ENCODE data around the gene PLXDC2.

PLXDC2 gene

DNA sequence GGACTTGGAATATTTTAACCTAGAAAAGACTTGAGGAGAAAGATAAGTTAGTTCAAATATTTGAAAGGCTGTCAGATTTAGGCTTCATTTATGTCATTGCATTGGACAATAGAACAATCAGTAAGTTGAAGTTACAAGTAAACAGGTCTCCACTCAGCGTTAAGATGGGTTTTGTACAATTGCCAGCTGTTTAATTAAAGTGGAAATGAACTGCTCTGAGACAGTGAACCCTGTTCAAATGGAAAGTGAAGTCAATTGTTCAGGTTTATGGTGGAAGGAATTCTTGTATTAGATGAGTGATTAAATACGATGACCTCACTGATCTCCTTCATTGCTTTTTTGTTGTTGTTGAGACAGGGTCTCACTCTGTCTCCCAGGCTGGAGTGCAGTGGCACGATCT, 151.7 kb downstream of the PLXDC2 start:
- H3K9ac ChIP-seq (ENCODE audit: low read depth, low read length) = no peak overlapping the region
- H3K27ac ChIP-seq (ENCODE audit: low read depth, low read length) = no peak overlapping the region
- WGBS = 92% methylated on average over 3 of the region's 3 CpGs
- H3K4me3 ChIP-seq (ENCODE audit: low read length) = no peak overlapping the region
- H3K9me3 ChIP-seq (ENCODE audit: insufficient read depth, low read depth, low read length) = no peaks in the 10 kb centered on the region
- peaks cover 50% of the 10 kb centered on the region for H3K4me1 ChIP-seq (ENCODE audit: insufficient read depth, low read length)
- H3K36me3 ChIP-seq (ENCODE audit: insufficient read depth, low read length) = no peaks in the 10 kb centered on the region
- no peaks in the 10 kb centered on the region for H3K27me3 ChIP-seq (ENCODE audit: insufficient read depth, low read length)

DNA sequence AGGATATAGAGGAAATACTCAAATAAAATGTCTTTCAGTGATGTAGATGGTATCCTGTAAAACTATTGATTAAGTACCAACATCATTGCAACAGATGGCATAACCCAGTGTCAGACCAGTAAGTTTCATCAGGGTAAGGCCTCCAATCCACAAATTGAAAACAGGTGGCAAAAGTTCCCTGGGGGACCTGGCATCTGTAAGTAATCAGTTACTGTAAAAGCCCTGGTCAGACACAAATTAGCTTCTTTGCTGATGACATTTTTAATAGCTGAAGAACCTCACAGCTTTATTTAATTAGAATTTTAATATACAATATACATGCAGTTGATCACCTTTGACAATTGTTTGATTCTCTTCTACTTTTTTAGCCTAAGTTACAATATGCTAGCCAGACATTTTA, 152.5 kb downstream of the PLXDC2 start:
- Histone ChIP-seq H3K4me3 (ENCODE audit: low read length) (no peak overlapping the region), H3K9me3 (ENCODE audit: insufficient read depth, low read depth, low read length) (no peaks in the 10 kb centered on the region), H3K9ac (ENCODE audit: low read depth, low read length) (no peak overlapping the region), H3K4me1 (ENCODE audit: insufficient read depth, low read length) (peaks cover 49% of the 10 kb centered on the region), H3K36me3 (ENCODE audit: insufficient read depth, low read length) (no peaks in the 10 kb centered on the region), H3K27me3 (ENCODE audit: insufficient read depth, low read length) (no peaks in the 10 kb centered on the region), H3K27ac (ENCODE audit: low read depth, low read length) (no peak overlapping the region)

GRCh38 chr10:19970256-19970655, 154.0 kb downstream of the PLXDC2 start:
- 80% methylated on average over 1 of the region's 2 CpGs for WGBS
- Histone ChIP-seq H3K4me1 (ENCODE audit: insufficient read depth, low read length) (peaks cover 34% of the 10 kb centered on the region), H3K27me3 (ENCODE audit: insufficient read depth, low read length) (no peaks in the 10 kb centered on the region), H3K27ac (ENCODE audit: low read depth, low read length) (no peak overlapping the region), H3K36me3 (ENCODE audit: insufficient read depth, low read length) (no peaks in the 10 kb centered on the region), H3K9me3 (ENCODE audit: insufficient read depth, low read depth, low read length) (no peaks in the 10 kb centered on the region), H3K4me3 (ENCODE audit: low read length) (no peak overlapping the region), H3K9ac (ENCODE audit: low read depth, low read length) (no peak overlapping the region)

- peaks cover 30% of the 10 kb centered on the region for H3K4me1 ChIP-seq (ENCODE audit: insufficient read depth, low read length)
- H3K9ac ChIP-seq (ENCODE audit: low read depth, low read length) = no peak overlapping the region
- no peak overlapping the region for H3K4me3 ChIP-seq (ENCODE audit: low read length)
- 94% methylated on average over 4 of the region's 4 CpGs for WGBS
- H3K36me3 ChIP-seq (ENCODE audit: insufficient read depth, low read length) = no peaks in the 10 kb centered on the region
- no peaks in the 10 kb centered on the region for H3K27me3 ChIP-seq (ENCODE audit: insufficient read depth, low read length)
- no peaks in the 10 kb centered on the region for H3K9me3 ChIP-seq (ENCODE audit: insufficient read depth, low read depth, low read length)
- H3K27ac ChIP-seq (ENCODE audit: low read depth, low read length) = no peak overlapping the region
Measured at GRCh38 chr10:19970717-19971116, 154.5 kb downstream of the PLXDC2 start.

DNA sequence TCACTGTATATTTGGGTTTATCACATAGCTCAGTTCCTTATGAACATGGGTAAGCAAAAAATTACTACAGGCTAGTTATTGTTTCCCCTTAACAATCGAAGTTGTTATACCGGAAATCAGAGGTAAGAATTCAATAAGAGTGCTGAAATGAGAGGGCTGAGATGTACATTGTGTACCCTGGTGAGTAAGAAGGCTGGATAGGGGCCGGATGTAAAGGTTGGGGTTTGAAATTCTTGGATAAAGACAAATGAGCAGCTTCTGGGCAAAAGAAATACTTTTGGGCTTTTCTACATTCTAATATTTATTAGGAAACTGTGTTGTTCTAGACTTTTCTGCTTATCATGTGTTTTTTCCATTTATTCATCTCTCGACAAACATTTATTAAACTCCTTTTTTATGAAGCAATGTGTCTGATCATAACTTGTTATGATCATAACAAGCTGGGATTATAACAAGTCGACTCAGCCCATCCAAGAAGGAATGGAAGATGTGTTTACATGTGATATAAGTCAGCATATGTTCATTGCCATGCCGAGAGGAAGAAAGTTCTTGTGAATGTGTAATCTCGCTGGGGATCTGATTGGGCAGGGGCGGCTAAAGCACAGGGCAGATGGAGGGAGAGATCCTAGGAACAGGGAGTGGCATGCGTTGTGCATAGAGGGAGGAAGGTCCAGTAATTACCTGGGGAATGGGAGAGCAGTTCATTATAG, 155.3 kb downstream of the PLXDC2 start:
- no peaks in the 10 kb centered on the region for H3K9me3 ChIP-seq (ENCODE audit: insufficient read depth, low read depth, low read length)
- H3K4me1 ChIP-seq (ENCODE audit: insufficient read depth, low read length) = peaks cover 22% of the 10 kb centered on the region
- no peaks in the 10 kb centered on the region for H3K36me3 ChIP-seq (ENCODE audit: insufficient read depth, low read length)
- 89% methylated on average over 8 of the region's 9 CpGs for WGBS
- no peak overlapping the region for H3K9ac ChIP-seq (ENCODE audit: low read depth, low read length)
- no peaks in the 10 kb centered on the region for H3K27me3 ChIP-seq (ENCODE audit: insufficient read depth, low read length)
- H3K27ac ChIP-seq (ENCODE audit: low read depth, low read length) = no peak overlapping the region
- H3K4me3 ChIP-seq (ENCODE audit: low read length) = no peak overlapping the region

- H3K4me1 ChIP-seq (ENCODE audit: insufficient read depth, low read length) = 0 out of 2 replicates have a peak, but pooled peaks cover 4% of the 10 kb centered on the region
- no peaks in the 10 kb centered on the region for H3K36me3 ChIP-seq (ENCODE audit: insufficient read depth, low read length)
- no peak overlapping the region for H3K9ac ChIP-seq (ENCODE audit: low read depth, low read length)
- no peaks in the 10 kb centered on the region for H3K27me3 ChIP-seq (ENCODE audit: insufficient read depth, low read length)
- H3K4me3 ChIP-seq (ENCODE audit: low read length) = no peak overlapping the region
- H3K9me3 ChIP-seq (ENCODE audit: insufficient read depth, low read depth, low read length) = peaks cover 4% of the 10 kb centered on the region; the same call in 1 of the 2 replicates
- 88% methylated on average over 1 of the region's 1 CpG for WGBS
- H3K27ac ChIP-seq (ENCODE audit: low read depth, low read length) = no peak overlapping the region
Measured at GRCh38 chr10:19974138-19974537, 157.9 kb downstream of the PLXDC2 start.

- H3K9me3 ChIP-seq (ENCODE audit: insufficient read depth, low read depth, low read length) = peaks cover 4% of the 10 kb centered on the region; the same call in 1 of the 2 replicates
- 95% methylated on average over 2 of the region's 2 CpGs for WGBS
Measured at GRCh38 chr10:19974554-19974953, 158.3 kb downstream of the PLXDC2 start.

GRCh38 chr10:19977097-19977521, 160.9 kb downstream of the PLXDC2 start:
- Histone ChIP-seq H3K27ac (ENCODE audit: low read depth, low read length) (no peak overlapping the region), H3K27me3 (ENCODE audit: insufficient read depth, low read length) (no peaks in the 10 kb centered on the region), H3K4me1 (ENCODE audit: insufficient read depth, low read length) (peaks cover 11% of the 10 kb centered on the region; the same call in 1 of the 2 replicates), H3K9me3 (ENCODE audit: insufficient read depth, low read depth, low read length) (peaks cover 4% of the 10 kb centered on the region; the same call in 1 of the 2 replicates), H3K9ac (ENCODE audit: low read depth, low read length) (no peak overlapping the region), H3K4me3 (ENCODE audit: low read length) (no peak overlapping the region), H3K36me3 (ENCODE audit: insufficient read depth, low read length) (no peaks in the 10 kb centered on the region)
- 91% methylated on average over 3 of the region's 3 CpGs for WGBS

More at GRCh38 chr10:19974554-19974953, 158.3 kb downstream of the PLXDC2 start:
- no peak overlapping the region for H3K9ac ChIP-seq (ENCODE audit: low read depth, low read length)
- 0 out of 2 replicates have a peak, but pooled peaks cover 4% of the 10 kb centered on the region for H3K4me1 ChIP-seq (ENCODE audit: insufficient read depth, low read length)
- H3K4me3 ChIP-seq (ENCODE audit: low read length) = no peak overlapping the region
- H3K36me3 ChIP-seq (ENCODE audit: insufficient read depth, low read length) = no peaks in the 10 kb centered on the region
- H3K27me3 ChIP-seq (ENCODE audit: insufficient read depth, low read length) = no peaks in the 10 kb centered on the region
- no peak overlapping the region for H3K27ac ChIP-seq (ENCODE audit: low read depth, low read length)

GRCh38 chr10:19979628-19980027, 163.4 kb downstream of the PLXDC2 start:
- no peak overlapping the region for H3K27ac ChIP-seq (ENCODE audit: low read depth, low read length)
- no peaks in the 10 kb centered on the region for H3K36me3 ChIP-seq (ENCODE audit: insufficient read depth, low read length)
- peaks cover 4% of the 10 kb centered on the region; the same call in 1 of the 2 replicates for H3K9me3 ChIP-seq (ENCODE audit: insufficient read depth, low read depth, low read length)
- H3K27me3 ChIP-seq (ENCODE audit: insufficient read depth, low read length) = no peaks in the 10 kb centered on the region
- H3K4me3 ChIP-seq (ENCODE audit: low read length) = no peak overlapping the region
- peaks cover 34% of the 10 kb centered on the region for H3K4me1 ChIP-seq (ENCODE audit: insufficient read depth, low read length)
- no peak overlapping the region for H3K9ac ChIP-seq (ENCODE audit: low read depth, low read length)
- WGBS = 93% methylated on average over 5 of the region's 6 CpGs

- Histone ChIP-seq H3K36me3 (ENCODE audit: insufficient read depth, low read length) (no peaks in the 10 kb centered on the region), H3K27ac (ENCODE audit: low read depth, low read length) (no peak overlapping the region), H3K27me3 (ENCODE audit: insufficient read depth, low read length) (no peaks in the 10 kb centered on the region), H3K9ac (ENCODE audit: low read depth, low read length) (no peak overlapping the region), H3K4me3 (ENCODE audit: low read length) (no peak overlapping the region), H3K9me3 (ENCODE audit: insufficient read depth, low read depth, low read length) (peaks cover 4% of the 10 kb centered on the region; the same call in 1 of the 2 replicates), H3K4me1 (ENCODE audit: insufficient read depth, low read length) (peaks cover 63% of the 10 kb centered on the region)
- WGBS = 94% methylated on average over 4 of the region's 5 CpGs
Measured at GRCh38 chr10:19983880-19984565, 167.8 kb downstream of the PLXDC2 start.

GRCh38 chr10:19985745-19986144, 169.5 kb downstream of the PLXDC2 start:
- 72% methylated on average over 3 of the region's 3 CpGs for WGBS
- Histone ChIP-seq H3K9ac (ENCODE audit: low read depth, low read length) (no peak overlapping the region), H3K27ac (ENCODE audit: low read depth, low read length) (peak overlapping the region; percentile 63), H3K4me3 (ENCODE audit: low read length) (no peak overlapping the region), H3K4me1 (ENCODE audit: insufficient read depth, low read length) (peaks cover 59% of the 10 kb centered on the region), H3K27me3 (ENCODE audit: insufficient read depth, low read length) (no peaks in the 10 kb centered on the region), H3K9me3 (ENCODE audit: insufficient read depth, low read depth, low read length) (peaks cover 5% of the 10 kb centered on the region; the same call in 1 of the 2 replicates), H3K36me3 (ENCODE audit: insufficient read depth, low read length) (no peaks in the 10 kb centered on the region)
